ENCODE data around the gene SDC1. TPM values are rescaled to one million over a fixed set of nuclear protein-coding genes. Genes with fewer than 3 reads are reported as not detected.

SDC1 gene
- total and polyA plus RNA-seq, 2 of the 8 experiments (the other 6 are each of a cell fraction or from before 2014, with no cell fraction given): 45.3 to 73.3 TPM

GRCh38 chr2:20156076-20156759 lies 68.7 kb downstream of the SDC1 start:
- Histone ChIP-seq H3K23ac (ENCODE audit: insufficient read length) (no peak overlapping the region), H3K18ac (ENCODE audit: extremely low read depth, low read length) (no peak overlapping the region), H3K9me3 (ENCODE audit: insufficient read depth in 2 of 2, low read depth in 1 of 2, low read length in 1 of 2) (no peaks in the 10 kb centered on the region), H4K20me1 (replicated peaks in 1 of 2; ENCODE audit: control insufficient read depth in 1 of 2, insufficient read depth in 2 of 2, low read length in 2 of 2) (no peaks in the 10 kb centered on the region), H3K27ac (ENCODE audit: low read depth, low read length) (no peak overlapping the region), H3K4me1 (replicated peaks in 1 of 4; ENCODE audit: control insufficient read depth in 3 of 4, insufficient read depth in 4 of 4, low read length in 3 of 4) (peaks cover 0 to 1% (median 0%) of the 10 kb centered on the region in 4 experiments; a peak in 1 of 7 replicates), H4K8ac (ENCODE audit: extremely low read depth, insufficient read depth, low read length) (no peak overlapping the region), H2BK120ac (replicated peaks; ENCODE audit: low read depth, low read length) (no peak overlapping the region), H2BK20ac (ENCODE audit: low read length) (no peak overlapping the region), H3K79me2 (ENCODE audit: control insufficient read depth in 1 of 2, insufficient read depth in 2 of 2, low read length in 2 of 2) (no peaks in the 10 kb centered on the region), H4K5ac (ENCODE audit: insufficient read length, low read depth, low read length) (no peak overlapping the region), H3K4me3 (ENCODE audit: extremely low read depth in 1 of 4, insufficient read depth in 2 of 4, low read depth in 3 of 4, low read length in 4 of 4) (no peak overlapping the region), H2AK5ac (ENCODE audit: low read depth, low read length) (no peak overlapping the region), H4K91ac (replicated peaks; ENCODE audit: insufficient read length, low read length) (no peak overlapping the region), H2BK15ac (ENCODE audit: low read length) (no peak overlapping the region), H3K4me2 (ENCODE audit: insufficient read depth in 1 of 2, low read depth in 2 of 2, low read length in 2 of 2) (no peak overlapping the region), H2AFZ (ENCODE audit: low read length) (no peak overlapping the region), H2BK12ac (ENCODE audit: low read depth, low read length) (no peak overlapping the region), H2BK5ac (ENCODE audit: low read depth, low read length) (no peak overlapping the region), H3K27me3 (replicated peaks in 1 of 4; ENCODE audit: control insufficient read depth in 3 of 4, extremely low read depth in 1 of 4, insufficient read depth in 3 of 4, low read length in 3 of 4) (no peaks in the 10 kb centered on the region), H3K79me1 (ENCODE audit: low read depth, low read length) (no peaks in the 10 kb centered on the region), H3K23me2 (ENCODE audit: low read depth, low read length) (no peaks in the 10 kb centered on the region; the same call in 1 of the 2 replicates), H3K36me3 (ENCODE audit: control insufficient read depth in 2 of 4, insufficient read depth in 4 of 4, low read length in 3 of 4) (no peaks in the 10 kb centered on the region), H3K56ac (replicated peaks; ENCODE audit: insufficient read length, low read depth, low read length) (no peak overlapping the region), H3K9ac (replicated peaks in 1 of 4; ENCODE audit: extremely low read depth in 1 of 4, low read depth in 3 of 4, low read length in 3 of 4) (no peak overlapping the region), H3K4ac (replicated peaks; ENCODE audit: insufficient read length, low read depth, low read length) (no peak overlapping the region), H3K14ac (ENCODE audit: insufficient read length) (no peak overlapping the region)
- WGBS, 2 experiments (ENCODE audit: extremely low coverage in 1 of 2, insufficient coverage in 1 of 2, insufficient read length in 1 of 2, insufficient replicate concordance in 2 of 2, low coverage in 1 of 2, low lambda C conversion rate in 2 of 2, missing lambda C conversion rate in 1 of 2): 88% methylated on average over 3 of the region's 3 CpGs; no CpG with 5 or more reads in 1 of the 2 experiments
- DNase-seq (ENCODE audit: low read depth in 1 of 2, low spot score in 2 of 2): no peak
- no peak for TF ChIP-seq RBBP5 (IDR thresholded peaks at IDR 0.05; ENCODE audit: borderline replicate concordance, low read depth, low read length)
- TF ChIP-seq TAF1 (IDR thresholded peaks at IDR 0.05; ENCODE audit: low read depth, low read length): no peak
- TF ChIP-seq CTCF (IDR thresholded peaks at IDR 0.05; ENCODE audit: control extremely low read depth in 1 of 3, insufficient read depth in 1 of 3, low read depth in 1 of 3, low read length in 3 of 3): no peak
- no peak for TF ChIP-seq CBX5 (IDR thresholded peaks at IDR 0.05; ENCODE audit: low read depth, low read length)
- no peak for TF ChIP-seq TCF12 (IDR thresholded peaks at IDR 0.05; ENCODE audit: low read depth, low read length)
- no peak for TF ChIP-seq CTBP2 (IDR thresholded peaks at IDR 0.05; ENCODE audit: borderline replicate concordance, insufficient read depth, insufficient read length, low read length)
- POLR2A ChIA-PET (ENCODE audit: partially characterized antibody): interaction anchor here (1.3 kb wide), 1 partner anchor 10 kb away, joined by 4 read pairs; no protein-coding TSS in a partner anchor
- CTCF ChIA-PET (ENCODE audit: partially characterized antibody): interaction anchor here (0.6 to 2.1 kb wide), 5 partner anchors 18 to 232 kb away, joined by 3 to 9 read pairs (median 3); no protein-coding TSS in a partner anchor
- FAIRE-seq: no peak
